ENCODE data around the gene TMEM200B. TPM values are rescaled to one million over a fixed set of nuclear protein-coding genes. Genes with fewer than 3 reads are reported as not detected.
"Not testable (repeated sequence)": the region's sequence is repeated elsewhere in the genome, so short reads cannot be mapped to it uniquely, and the experiment has no call there.

TMEM200B gene
- total RNA-seq, 1 experiment from 2014 or later: 1.0 TPM

- H3K27ac ChIP-seq; H3K4me1 ChIP-seq; H3K4me3 ChIP-seq; H3K27me3 ChIP-seq; DNase-seq; H3K9me3 ChIP-seq (replicated peaks): not testable (repeated sequence)
- peaks cover 100% of the 10 kb centered on the region for H3K36me3 ChIP-seq
Measured at GRCh38 chr1:29150346-29150745, 26.6 kb upstream of the TMEM200B start.

GRCh38 chr1:29148656-29149491 is 25.2 kb upstream of the TMEM200B start:
- no peaks in the 10 kb centered on the region for H3K27me3 ChIP-seq

GRCh38 chr1:29145739-29146437 is 22.2 kb upstream of the TMEM200B start:
- Histone ChIP-seq H3K27ac (no peak overlapping the region), H3K9me3 (replicated peaks) (no peaks in the 10 kb centered on the region), H3K27me3 (no peaks in the 10 kb centered on the region), H3K4me1 (no peaks in the 10 kb centered on the region), H3K36me3 (peaks cover 68% of the 10 kb centered on the region), H3K4me3 (no peak overlapping the region)
- DNase-seq: no peak

More at GRCh38 chr1:29148656-29149491, 25.2 kb upstream of the TMEM200B start:
- no peak overlapping the region for H3K4me3 ChIP-seq
- peaks cover 95% of the 10 kb centered on the region for H3K36me3 ChIP-seq
- DNase-seq: no peak
- H3K27ac ChIP-seq: no peak overlapping the region
- H3K4me1 ChIP-seq: no peaks in the 10 kb centered on the region
- H3K9me3 ChIP-seq (replicated peaks): no peaks in the 10 kb centered on the region

- Histone ChIP-seq H3K27me3 (no peaks in the 10 kb centered on the region), H3K27ac (no peak overlapping the region), H3K9me3 (replicated peaks) (no peaks in the 10 kb centered on the region), H3K36me3 (peaks cover 51% of the 10 kb centered on the region), H3K4me1 (no peaks in the 10 kb centered on the region), H3K4me3 (no peak overlapping the region)
- no peak for DNase-seq
Measured at GRCh38 chr1:29144178-29144577, 20.5 kb upstream of the TMEM200B start.

- Histone ChIP-seq H3K9me3 (replicated peaks) (no peaks in the 10 kb centered on the region), H3K27me3 (no peaks in the 10 kb centered on the region), H3K36me3 (peaks cover 36% of the 10 kb centered on the region), H3K4me1 (no peaks in the 10 kb centered on the region), H3K27ac (no peak overlapping the region), H3K4me3 (no peak overlapping the region)
- no peak for DNase-seq
Measured at GRCh38 chr1:29142714-29143113, 19.0 kb upstream of the TMEM200B start.

GRCh38 chr1:29136391-29136915 is 12.8 kb upstream of the TMEM200B start:
- H3K4me1 ChIP-seq: no peaks in the 10 kb centered on the region

GRCh38 chr1:29134695-29135028 is 11.0 kb upstream of the TMEM200B start:
- H3K4me3 ChIP-seq: no peak overlapping the region
- H3K27ac ChIP-seq: no peak overlapping the region
- no peak for DNase-seq
- H3K4me1 ChIP-seq: no peaks in the 10 kb centered on the region
- H3K27me3 ChIP-seq: no peaks in the 10 kb centered on the region
- no peaks in the 10 kb centered on the region; the same call in 1 of the 2 replicates for H3K9me3 ChIP-seq (replicated peaks)
- H3K36me3 ChIP-seq: no peaks in the 10 kb centered on the region

More at GRCh38 chr1:29136391-29136915, 12.8 kb upstream of the TMEM200B start:
- no peaks in the 10 kb centered on the region; the same call in 1 of the 2 replicates for H3K9me3 ChIP-seq (replicated peaks)
- no peaks in the 10 kb centered on the region for H3K27me3 ChIP-seq
- H3K36me3 ChIP-seq: no peaks in the 10 kb centered on the region
- H3K27ac ChIP-seq: no peak overlapping the region
- DNase-seq: peak in 1 of 2 experiments; percentile 31
- no peak overlapping the region for H3K4me3 ChIP-seq

- DNase-seq: no peak
- no peaks in the 10 kb centered on the region for H3K4me1 ChIP-seq
- H3K36me3 ChIP-seq: no peaks in the 10 kb centered on the region
Measured at GRCh38 chr1:29133861-29134694, 10.4 kb upstream of the TMEM200B start.

GRCh38 chr1:29131056-29131455 is 7.4 kb upstream of the TMEM200B start:
- not testable (repeated sequence) for H3K27me3 ChIP-seq; H3K4me3 ChIP-seq; H3K9me3 ChIP-seq (replicated peaks); H3K4me1 ChIP-seq; H3K36me3 ChIP-seq; H3K27ac ChIP-seq; DNase-seq

More at GRCh38 chr1:29133861-29134694, 10.4 kb upstream of the TMEM200B start:
- Histone ChIP-seq H3K27me3 (no peaks in the 10 kb centered on the region), H3K4me3 (no peak overlapping the region), H3K27ac (no peak overlapping the region), H3K9me3 (replicated peaks) (no peaks in the 10 kb centered on the region; the same call in 1 of the 2 replicates)

- Histone ChIP-seq H3K36me3 (no peaks in the 10 kb centered on the region), H3K9me3 (replicated peaks) (no peaks in the 10 kb centered on the region; the same call in 1 of the 2 replicates), H3K27me3 (no peaks in the 10 kb centered on the region), H3K4me1 (no peaks in the 10 kb centered on the region), H3K27ac (no peak overlapping the region), H3K4me3 (no peak overlapping the region)
- no peak for DNase-seq
Measured at GRCh38 chr1:29129916-29130315, 6.2 kb upstream of the TMEM200B start.

GRCh38 chr1:29128739-29129138 is 5.0 kb upstream of the TMEM200B start:
- H3K4me3 ChIP-seq: no peak overlapping the region
- no peak overlapping the region for H3K27ac ChIP-seq
- H3K27me3 ChIP-seq: no peaks in the 10 kb centered on the region
- H3K9me3 ChIP-seq (replicated peaks): no peaks in the 10 kb centered on the region; the same call in 1 of the 2 replicates
- DNase-seq: no peak
- no peaks in the 10 kb centered on the region for H3K4me1 ChIP-seq
- no peaks in the 10 kb centered on the region for H3K36me3 ChIP-seq

GRCh38 chr1:29126198-29126597 is 2.5 kb upstream of the TMEM200B start:
- H3K9me3 ChIP-seq (replicated peaks): 0 out of 2 replicates have a peak, but pooled peaks cover 2% of the 10 kb centered on the region
- H3K4me3 ChIP-seq: no peak overlapping the region
- H3K4me1 ChIP-seq: no peaks in the 10 kb centered on the region
- no peak for DNase-seq
- no peak overlapping the region for H3K27ac ChIP-seq
- H3K27me3 ChIP-seq: no peaks in the 10 kb centered on the region
- H3K36me3 ChIP-seq: no peaks in the 10 kb centered on the region

GRCh38 chr1:29125788-29126187 is 2.1 kb upstream of the TMEM200B start:
- no peak overlapping the region; the same call in 1 of the 2 replicates for H3K27ac ChIP-seq
- peak overlapping the region; percentile 74 for H3K4me3 ChIP-seq
- no peaks in the 10 kb centered on the region for H3K4me1 ChIP-seq
- no peaks in the 10 kb centered on the region for H3K27me3 ChIP-seq
- DNase-seq: no peak
- H3K36me3 ChIP-seq: no peaks in the 10 kb centered on the region
- 0 out of 2 replicates have a peak, but pooled peaks cover 2% of the 10 kb centered on the region for H3K9me3 ChIP-seq (replicated peaks)

- Histone ChIP-seq H3K27ac (peak overlapping the region; percentile 60), H3K9me3 (replicated peaks) (0 out of 2 replicates have a peak, but pooled peaks cover 2% of the 10 kb centered on the region), H3K4me3 (peak overlapping the region; percentile 74), H3K27me3 (no peaks in the 10 kb centered on the region), H3K4me1 (no peaks in the 10 kb centered on the region), H3K36me3 (no peaks in the 10 kb centered on the region)
- DNase-seq: peak; percentile 34 to 58
Measured at GRCh38 chr1:29125237-29125641, 1.5 kb upstream of the TMEM200B start.

Measured in SJCRH30 (cell line).